Measurements from ENCODE around the gene RC3H1. TPM values are rescaled to one million over a fixed set of nuclear protein-coding genes. Genes with fewer than 3 reads are reported as not detected.
"Not testable (repeated sequence)": the region's sequence is repeated elsewhere in the genome, so short reads cannot be mapped to it uniquely, and the experiment has no call there.

Gene RC3H1
- total RNA-seq, 4 donors from 2014 or later, result 27.6 to 41.6 (median 40.2) TPM

GRCh38 chr1:173996995-173997394 lies 25.2 kb downstream of the RC3H1 start:
- TF ChIP-seq, protein P1, sequence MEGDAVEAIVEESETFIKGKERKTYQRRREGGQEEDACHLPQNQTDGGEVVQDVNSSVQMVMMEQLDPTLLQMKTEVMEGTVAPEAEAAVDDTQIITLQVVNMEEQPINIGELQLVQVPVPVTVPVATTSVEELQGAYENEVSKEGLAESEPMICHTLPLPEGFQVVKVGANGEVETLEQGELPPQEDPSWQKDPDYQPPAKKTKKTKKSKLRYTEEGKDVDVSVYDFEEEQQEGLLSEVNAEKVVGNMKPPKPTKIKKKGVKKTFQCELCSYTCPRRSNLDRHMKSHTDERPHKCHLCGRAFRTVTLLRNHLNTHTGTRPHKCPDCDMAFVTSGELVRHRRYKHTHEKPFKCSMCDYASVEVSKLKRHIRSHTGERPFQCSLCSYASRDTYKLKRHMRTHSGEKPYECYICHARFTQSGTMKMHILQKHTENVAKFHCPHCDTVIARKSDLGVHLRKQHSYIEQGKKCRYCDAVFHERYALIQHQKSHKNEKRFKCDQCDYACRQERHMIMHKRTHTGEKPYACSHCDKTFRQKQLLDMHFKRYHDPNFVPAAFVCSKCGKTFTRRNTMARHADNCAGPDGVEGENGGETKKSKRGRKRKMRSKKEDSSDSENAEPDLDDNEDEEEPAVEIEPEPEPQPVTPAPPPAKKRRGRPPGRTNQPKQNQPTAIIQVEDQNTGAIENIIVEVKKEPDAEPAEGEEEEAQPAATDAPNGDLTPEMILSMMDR (IDR thresholded peaks at IDR 0.05), result no peak
- DNase-seq (ENCODE audit: low spot score) (no peak), ATAC-seq (ENCODE audit: low FRiP score) (no peak)

- ATAC-seq (ENCODE audit: low FRiP score) (no peak), DNase-seq (ENCODE audit: low spot score) (no peak)
- TF ChIP-seq, protein P1 (IDR thresholded peaks at IDR 0.05), result no peak
These were observed 26.7 kb downstream of the RC3H1 start for GRCh38 chr1:173995475-173995874.

GRCh38 chr1:173993948-173994347 lies 28.2 kb downstream of the RC3H1 start:
- not testable (repeated sequence) for DNase-seq (ENCODE audit: low spot score); ATAC-seq (ENCODE audit: low FRiP score)

DNA sequence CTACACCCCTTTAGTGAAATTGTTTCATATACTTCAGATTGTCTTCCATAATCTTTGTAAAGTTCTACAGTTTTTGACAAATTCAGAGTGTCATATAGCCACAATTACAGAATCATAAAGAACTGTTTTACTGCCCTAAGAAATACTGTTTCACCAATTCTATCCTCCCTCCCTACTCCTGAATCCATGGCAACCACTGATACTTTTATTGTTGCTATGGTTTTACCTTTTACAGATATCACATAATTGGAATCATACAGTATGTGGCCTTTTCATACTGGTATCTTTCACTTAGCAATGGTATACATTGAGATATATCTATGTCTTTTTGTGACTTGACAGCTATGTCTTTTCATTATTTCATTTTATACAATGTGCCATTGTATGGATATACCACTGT lies 34.1 kb downstream of the RC3H1 start:
- no peak for ATAC-seq (ENCODE audit: low FRiP score)
- TF ChIP-seq, protein P1 (IDR thresholded peaks at IDR 0.05), result no peak
- no peak for DNase-seq (ENCODE audit: low spot score)

DNA sequence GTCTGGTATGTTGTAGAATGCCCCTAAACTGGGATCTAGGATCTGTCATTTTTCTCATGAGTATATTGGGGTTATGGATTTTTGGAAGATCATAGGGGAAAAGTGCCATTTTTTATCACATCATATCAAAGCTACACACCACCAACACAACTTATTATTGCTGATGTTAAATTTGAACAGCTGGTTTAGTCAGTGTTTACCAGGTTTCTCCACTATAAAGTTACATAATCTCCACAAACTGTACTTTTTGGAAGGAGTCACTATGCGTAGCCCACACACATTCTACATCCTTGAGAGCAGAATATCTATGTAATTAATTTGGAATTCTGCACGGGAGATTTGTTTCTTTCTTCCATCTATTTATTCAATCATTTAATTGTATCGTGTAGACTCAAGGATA lies 35.2 kb downstream of the RC3H1 start:
- ATAC-seq (ENCODE audit: low FRiP score) (no peak), DNase-seq (ENCODE audit: low spot score) (no peak)
- TF ChIP-seq, protein P1 (IDR thresholded peaks at IDR 0.05), result no peak

- ATAC-seq (ENCODE audit: low FRiP score) (no peak), DNase-seq (ENCODE audit: low spot score) (no peak)
- TF ChIP-seq, protein P1 (IDR thresholded peaks at IDR 0.05), result no peak
These were observed 51.9 kb downstream of the RC3H1 start for GRCh38 chr1:173970252-173970651.

DNA sequence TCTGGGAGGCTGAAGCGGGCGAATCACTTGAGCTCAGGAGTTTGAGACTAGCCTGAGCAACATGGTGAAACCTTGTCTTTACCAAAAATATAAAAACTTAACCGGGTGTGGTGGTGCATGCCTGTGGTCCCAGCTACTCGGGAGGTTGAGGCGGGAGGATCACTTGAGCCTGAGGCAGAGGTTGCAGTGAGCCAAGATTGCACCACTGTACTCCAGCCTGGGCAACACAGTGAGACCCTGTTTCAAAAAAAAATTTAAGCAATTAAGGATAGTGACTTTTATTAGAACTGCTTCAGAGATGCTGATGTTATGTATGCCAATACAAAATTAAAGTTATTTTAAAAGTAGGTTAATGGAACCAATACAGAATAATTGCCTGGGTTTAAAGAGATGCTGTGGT lies 56.3 kb downstream of the RC3H1 start:
- not testable (repeated sequence) for ATAC-seq (ENCODE audit: low FRiP score); DNase-seq (ENCODE audit: low spot score)

- ATAC-seq (ENCODE audit: low FRiP score) (no peak), DNase-seq (ENCODE audit: low spot score) (no peak)
- TF ChIP-seq, protein P1 (IDR thresholded peaks at IDR 0.05), result no peak
These were observed 58.7 kb downstream of the RC3H1 start for GRCh38 chr1:173963477-173963876.

Measured in omental fat pad (tissue), 4 donors.